ENCODE data around the gene TIMM50.
"Not testable (repeated sequence)": the region's sequence is repeated elsewhere in the genome, so short reads cannot be mapped to it uniquely, and the experiment has no call there.

TIMM50 gene

GRCh38 chr19:39480337-39481228, at the start of gene TIMM50:
Gene TIMM50, plus strand, starts transcription at chr19:39480838. Its CDS starts 16 bp downstream, at chr19:39480854.
- peak; percentile 96 for DNase-seq (ENCODE audit: low spot score)

DNA sequence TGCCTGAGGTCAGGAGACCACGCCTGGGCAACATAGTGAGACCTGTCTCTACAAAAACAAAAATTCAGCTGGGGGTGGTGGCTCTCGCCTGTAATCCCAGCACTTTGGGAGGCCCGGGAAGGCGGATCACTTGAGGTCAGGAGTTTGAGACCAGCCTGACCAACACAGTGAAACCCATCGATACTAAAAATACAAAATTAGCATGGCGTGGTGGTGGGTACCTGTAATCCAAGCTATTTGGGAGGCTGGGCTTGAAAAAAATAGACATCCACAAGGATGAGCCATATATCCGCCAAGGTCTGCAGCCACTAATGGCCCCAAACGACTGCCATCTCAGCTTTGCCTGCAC, 48.0 kb upstream of the TIMM50 start:
- no peak for DNase-seq (ENCODE audit: low spot score)

DNA sequence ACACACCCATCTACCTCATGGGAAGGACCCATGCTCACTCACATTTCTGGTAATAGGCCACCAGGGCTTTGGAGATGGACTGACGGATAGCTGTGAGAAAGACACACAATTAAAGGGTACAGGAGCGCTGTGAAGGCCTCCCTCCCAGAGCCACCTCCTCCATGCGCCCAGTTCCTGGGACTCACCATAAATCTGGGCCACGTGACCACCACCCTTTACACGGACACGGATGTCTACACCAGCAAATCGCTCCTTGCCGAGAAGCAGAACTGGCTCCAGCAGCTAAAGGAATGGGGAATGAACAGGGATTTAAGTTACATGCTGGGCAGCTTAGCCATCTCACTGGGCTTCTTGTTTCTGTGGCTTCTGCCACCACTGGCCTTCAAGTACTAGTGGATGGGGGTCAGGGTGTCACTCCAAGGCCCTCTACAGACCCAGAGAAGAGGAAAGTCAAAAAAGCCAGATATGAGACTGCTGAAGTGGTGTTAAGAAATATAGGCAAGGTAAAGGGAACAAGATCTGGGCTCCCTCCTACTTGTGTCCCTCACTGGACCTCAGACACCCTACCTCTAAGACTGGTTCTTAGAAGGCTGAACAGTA, 47.1 kb upstream of the TIMM50 start:
- no peak for DNase-seq (ENCODE audit: low spot score)

DNA sequence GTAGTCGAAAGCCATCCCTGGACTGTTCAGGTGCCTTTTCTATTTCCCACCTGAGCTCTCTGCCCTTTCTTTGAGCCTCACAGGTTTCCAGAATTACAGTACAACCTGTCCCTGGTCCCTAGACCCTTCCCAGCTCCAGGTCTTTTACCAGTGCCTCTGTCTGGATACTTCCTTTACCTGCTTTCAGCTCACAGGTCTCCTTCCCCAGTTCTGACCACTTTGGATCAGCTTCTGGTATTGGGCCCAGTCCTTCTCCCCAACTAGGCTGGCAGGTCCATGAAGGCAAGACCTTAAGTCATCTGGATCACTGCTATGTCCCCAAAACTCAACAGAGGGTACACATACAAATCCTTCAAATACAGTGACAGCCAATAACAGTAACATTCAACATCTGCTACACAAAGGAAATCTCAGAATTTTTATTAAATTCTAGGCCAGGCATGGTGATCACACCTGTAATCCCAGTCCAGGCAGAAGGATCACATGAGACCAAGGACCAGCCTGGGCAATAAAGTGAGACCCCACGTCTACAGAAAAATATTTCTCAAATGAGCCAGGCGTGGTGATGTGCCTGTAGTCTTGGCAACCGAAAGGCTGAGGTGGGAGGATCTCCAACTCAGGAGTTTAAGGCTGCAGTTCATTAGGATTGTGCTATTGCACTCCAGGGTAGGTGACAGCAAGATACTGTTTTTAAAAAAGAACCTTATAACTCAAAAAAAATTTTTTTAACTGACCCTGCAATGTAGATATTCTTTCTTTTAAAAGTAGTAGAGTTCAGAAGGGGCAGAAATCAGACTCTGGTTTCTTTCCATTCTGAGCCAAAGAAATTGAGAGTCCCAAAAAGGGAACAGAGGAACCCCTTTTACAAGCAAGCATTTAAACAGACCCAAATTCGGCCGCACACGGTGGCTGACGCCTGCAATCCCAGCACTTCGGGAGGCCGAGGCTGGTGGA, 46.2 kb upstream of the TIMM50 start:
- DNase-seq (ENCODE audit: low spot score) = no peak

- peak; percentile 97 for DNase-seq (ENCODE audit: low spot score)
Observed at GRCh38 chr19:39435499-39436349, 44.9 kb upstream of the TIMM50 start, which contains the start of gene RPS16. Gene RPS16, minus strand, starts transcription at chr19:39435949. Its CDS starts 54 bp downstream, at chr19:39435895.

- DNase-seq (ENCODE audit: low spot score) = no peak
Observed at GRCh38 chr19:39436350-39436716, 44.3 kb upstream of the TIMM50 start.

- DNase-seq (ENCODE audit: low spot score) = no peak
Observed at GRCh38 chr19:39438270-39438934, 42.2 kb upstream of the TIMM50 start.

DNA sequence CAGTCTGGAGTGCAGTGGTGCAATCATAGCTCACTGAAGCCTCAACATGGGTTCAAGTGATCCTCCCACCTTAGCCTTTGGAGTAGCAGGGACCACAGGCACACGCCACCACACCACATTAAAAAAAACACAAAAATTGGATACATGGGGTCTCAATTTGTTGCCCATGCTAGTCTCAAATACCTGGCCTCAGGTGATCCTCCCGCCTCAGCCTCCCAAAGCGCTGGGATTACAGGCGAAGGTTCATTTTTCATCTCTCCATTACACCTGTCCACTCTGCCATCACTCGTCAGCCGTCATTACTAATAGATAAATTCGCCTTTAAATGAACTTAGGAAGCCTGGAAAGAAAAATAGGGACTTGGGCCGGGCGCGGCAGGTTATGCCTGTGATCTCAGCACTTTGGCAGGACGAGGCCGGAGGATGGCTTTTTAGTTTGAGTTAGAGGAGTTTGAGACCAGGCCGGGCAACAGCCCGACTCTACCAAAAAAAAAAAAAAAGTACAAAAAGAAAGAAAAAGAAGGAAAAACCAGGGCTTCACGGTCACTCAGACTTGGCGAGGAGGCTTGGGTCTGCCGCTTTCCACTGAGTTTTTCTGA, 35.9 kb upstream of the TIMM50 start:
- DNase-seq (ENCODE audit: low spot score) = no peak

DNA sequence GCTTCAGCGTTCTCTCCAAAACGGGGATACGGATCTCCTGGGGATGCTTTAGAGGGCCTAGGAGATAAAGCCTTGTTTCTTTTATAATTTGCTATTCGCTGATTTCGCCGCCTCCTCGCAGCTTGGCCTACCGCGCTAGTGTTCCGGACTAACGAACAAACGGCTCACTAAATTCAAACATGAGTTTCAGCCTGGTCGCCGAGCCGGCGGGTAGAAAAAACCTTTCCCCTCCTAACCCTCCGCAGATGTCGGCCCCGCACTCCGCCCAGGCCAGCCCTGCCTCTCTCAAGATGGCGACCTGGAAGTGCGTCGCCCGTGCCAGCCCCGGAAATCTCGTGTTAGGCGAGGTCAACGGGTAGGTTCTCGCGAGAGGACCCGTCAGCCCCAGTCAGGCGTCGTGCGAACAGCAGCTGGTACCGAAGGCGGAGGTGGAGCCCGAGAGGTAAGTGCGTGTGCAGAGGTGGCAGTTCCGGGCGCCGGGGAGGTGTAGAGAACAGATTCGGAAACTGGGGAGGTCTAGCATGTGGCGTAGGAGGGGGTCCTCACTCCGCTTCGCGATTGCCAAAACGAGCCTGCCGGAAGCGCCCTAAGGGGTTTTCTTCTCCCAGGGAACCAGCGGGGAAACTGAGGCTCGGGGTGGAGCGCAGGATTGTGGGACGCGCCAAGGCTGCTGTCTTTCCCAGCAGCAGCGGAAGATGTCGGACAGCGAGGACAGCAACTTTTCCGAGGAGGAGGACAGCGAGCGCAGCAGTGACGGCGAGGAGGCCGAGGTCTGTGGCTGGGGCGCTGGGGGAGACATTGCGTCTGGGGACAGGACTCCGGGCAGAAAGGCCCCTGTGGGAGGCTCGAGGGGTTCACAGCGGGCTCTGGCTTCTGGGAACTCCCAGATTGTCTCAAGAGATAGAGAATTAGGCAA, 35.2 kb upstream of the TIMM50 start, which contains the start of gene SUPT5H:
Gene SUPT5H (plus strand): TSS at position 387 of the 916 bp plus-strand sequence. CDS start 309 bp downstream, at position 696.
- peak; percentile 98 for DNase-seq (ENCODE audit: low spot score)

GRCh38 chr19:39446365-39447084, 34.1 kb upstream of the TIMM50 start:
- no peak for DNase-seq (ENCODE audit: low spot score)

DNA sequence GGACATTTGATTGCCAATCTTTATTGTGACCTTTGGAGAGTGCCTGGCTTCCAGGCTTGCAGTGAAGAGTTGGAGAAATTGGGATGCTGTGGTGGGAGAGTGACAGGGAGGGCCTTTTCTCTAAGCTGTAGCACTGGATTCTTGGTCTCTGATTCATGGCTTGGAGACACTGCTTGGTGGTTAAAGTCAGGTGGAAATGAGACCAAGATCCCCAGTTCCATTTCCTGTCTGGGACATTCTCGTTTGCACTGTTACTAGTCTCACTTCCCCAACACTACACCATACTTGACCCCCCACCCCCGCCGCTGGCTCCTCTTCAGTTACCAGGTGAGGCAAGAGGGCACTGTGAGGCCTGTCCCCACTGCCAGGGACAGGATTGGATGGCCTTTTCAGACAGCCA, 32.4 kb upstream of the TIMM50 start:
- peak; percentile 70 for DNase-seq (ENCODE audit: low spot score)

DNA sequence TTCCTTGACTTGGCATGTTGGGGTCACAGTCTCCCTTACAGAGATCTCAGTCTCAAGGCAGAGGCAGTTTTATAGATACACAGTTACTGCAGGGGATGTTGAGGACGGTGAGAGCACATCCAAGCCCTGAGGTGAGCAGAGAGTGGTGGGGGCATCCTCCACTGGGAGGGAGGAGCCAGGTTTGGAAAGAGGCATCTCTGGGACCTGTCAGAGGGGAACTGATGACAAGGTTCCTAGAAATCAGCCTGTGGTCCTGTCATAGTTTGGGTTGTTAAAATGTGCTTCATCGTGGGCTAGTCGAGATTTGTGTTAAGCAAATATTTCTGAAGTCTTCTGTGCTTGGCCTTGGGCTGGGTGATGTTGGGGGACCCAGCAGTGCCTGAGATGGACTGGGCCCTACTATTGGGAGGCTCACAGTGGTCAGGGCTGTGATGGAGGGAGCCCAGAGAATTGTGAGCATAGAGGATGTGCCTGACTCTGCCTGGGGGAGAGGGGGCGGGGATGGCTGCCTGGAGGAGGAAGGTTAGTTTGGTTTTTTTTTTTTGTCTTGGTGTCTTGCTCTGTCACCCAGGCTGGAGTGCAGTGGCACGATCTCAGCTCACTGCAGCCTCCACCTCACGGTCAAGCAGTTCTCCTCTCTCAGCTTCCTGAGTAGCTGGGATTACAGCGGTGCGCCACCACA, 31.4 kb upstream of the TIMM50 start:
- no peak for DNase-seq (ENCODE audit: low spot score)

DNA sequence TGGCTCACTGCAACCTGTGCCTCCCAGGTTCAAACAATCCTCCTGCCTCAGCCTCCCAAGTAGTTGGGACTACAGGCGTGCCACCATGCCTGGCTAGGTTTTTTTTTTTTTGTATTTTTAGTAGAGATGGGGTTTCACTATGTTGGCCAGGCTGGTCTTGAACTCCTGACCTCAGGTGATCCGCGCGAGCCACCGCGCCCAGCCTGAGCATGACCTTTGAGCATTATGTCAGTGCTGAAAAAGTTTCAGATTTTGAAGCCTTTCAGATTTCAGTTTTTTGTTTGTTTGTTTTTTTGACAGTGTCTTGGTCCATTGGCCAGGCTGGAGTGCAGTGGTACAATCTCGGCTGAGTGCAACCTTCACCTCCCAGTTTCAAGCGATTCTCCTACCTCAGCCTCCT, 29.4 kb upstream of the TIMM50 start:
- DNase-seq (ENCODE audit: low spot score) = not testable (repeated sequence)

DNA sequence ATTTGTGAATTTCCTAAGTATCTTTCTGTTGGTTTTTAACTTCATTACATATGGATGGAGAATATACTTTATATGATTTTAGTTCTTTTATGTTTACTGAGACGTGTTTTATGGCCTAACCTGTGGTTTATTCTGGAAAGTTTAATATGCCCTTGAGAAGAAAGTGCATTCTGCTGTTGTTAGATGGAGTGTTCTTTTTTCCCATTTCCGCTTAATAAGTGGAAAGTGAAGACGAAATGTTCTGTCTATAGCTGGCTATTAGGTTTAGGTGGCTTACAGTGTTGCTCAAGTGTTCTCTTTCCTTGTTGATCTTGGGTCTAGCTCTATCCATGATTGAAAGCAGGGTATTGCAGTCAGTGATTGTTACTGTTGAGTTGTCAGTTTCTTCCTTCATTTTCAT, 17.2 kb upstream of the TIMM50 start:
- DNase-seq (ENCODE audit: low spot score) = no peak

DNA sequence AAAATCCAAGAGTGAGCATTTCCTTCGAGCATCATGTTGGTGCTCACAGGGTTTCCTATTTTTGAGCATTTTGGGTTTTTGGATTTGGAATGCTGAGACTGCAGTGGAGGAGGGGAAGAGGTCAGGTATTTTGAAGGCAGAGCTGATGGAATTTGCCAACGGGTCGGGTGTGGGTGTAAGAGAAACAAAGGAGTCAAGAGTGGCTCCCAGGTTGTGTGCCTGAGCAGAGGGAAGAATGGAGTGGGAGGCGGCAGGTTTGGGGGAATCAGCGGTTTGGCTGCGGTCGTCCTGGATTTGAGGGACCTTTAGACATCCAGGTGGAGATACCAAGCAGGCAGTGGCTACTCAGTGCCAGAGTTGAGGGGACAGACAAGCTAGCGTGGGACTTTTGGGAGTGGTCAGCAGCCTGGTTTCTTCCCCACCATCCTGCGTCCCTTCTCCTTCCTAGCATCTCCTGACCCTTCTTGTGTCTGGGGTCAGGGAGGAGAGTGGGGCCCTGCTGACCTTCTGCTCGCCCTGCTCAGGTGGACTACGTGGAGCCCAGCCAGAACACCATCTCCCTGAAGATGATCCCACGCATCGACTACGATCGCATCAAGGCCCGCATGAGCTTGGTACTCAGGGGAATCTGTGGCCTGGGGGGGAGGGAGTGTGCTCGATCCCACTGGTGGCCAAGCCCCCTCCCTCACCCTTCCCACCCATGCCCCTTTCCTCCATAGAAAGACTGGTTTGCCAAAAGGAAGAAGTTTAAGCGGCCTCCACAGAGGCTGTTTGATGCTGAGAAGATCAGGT, 14.5 kb upstream of the TIMM50 start:
- DNase-seq (ENCODE audit: low spot score) = no peak

- DNase-seq (ENCODE audit: low spot score) = no peak
Observed at GRCh38 chr19:39467941-39468340, 12.7 kb upstream of the TIMM50 start.

- DNase-seq (ENCODE audit: low spot score) = no peak
Observed at GRCh38 chr19:39469036-39469435, 11.6 kb upstream of the TIMM50 start.

All from AG08395 (cell line).